Endothelial cell of umbilical vein (primary cell): ENCODE measurements around the gene SPOP.

Experiments
- CTCF ChIP-seq, 2 donors: IDR thresholded peaks; 1 replicate in 1 of 2; 2 replicates in 1 of 2; pipeline ENCODE4 v1.5.1; 2011; ENCODE audit warnings: low read length in 2 of 2, mild to moderate bottlenecking in 2 of 2, moderate library complexity in 2 of 2, control low read depth in 1 of 2, inconsistent platforms in 1 of 2, low read depth in 1 of 2; ENCODE audit not compliant: insufficient read depth in 1 of 2; ENCODE audit errors: extremely low read depth in 1 of 2
- EZH2 ChIP-seq: IDR thresholded peaks from 2 replicates; pipeline ENCODE4 v1.6.1; 2012; ENCODE audit warnings: borderline replicate concordance, low read depth, mild to moderate bottlenecking, moderate library complexity, low read length, inconsistent platforms; ENCODE audit not compliant: severe bottlenecking
- POLR2A ChIP-seq: IDR thresholded peaks from 2 replicates; pipeline ENCODE4 v1.6.1; 2012; ENCODE audit warnings: low read depth, mild to moderate bottlenecking, control low read depth, low read length

GRCh38 chr17:49577963-49578362 is 99.9 kb downstream of the SPOP start:
- no peak for TF ChIP-seq CTCF (IDR thresholded peaks at IDR 0.05; ENCODE audit: extremely low read depth in 1 of 2, insufficient read depth in 1 of 2, low read depth in 1 of 2, low read length in 2 of 2)
- no peak for TF ChIP-seq POLR2A
- no peak for TF ChIP-seq EZH2
